NCI-H748 treated with DMSO at 0.1 percent for 48 hours (cell line): ENCODE results near the gene HSPA14.
"Not testable (repeated sequence)": the region's sequence is repeated elsewhere in the genome, so short reads cannot be mapped to it uniquely, and the experiment has no call there.

Experiments
- DNase-seq: peaks from one replicate; lab custom pipeline; 2025; lab: John Stamatoyannopoulos, UW

Gene HSPA14

GRCh38 chr10:14837757-14838581, at the start of gene HSPA14, which contains the start of the genes CDNF and MSANTD7:
HSPA14 (plus strand) TSS chr10:14838306; CDS start chr10:14838403, 97 bp downstream.
CDNF (minus strand) TSS chr10:14838037; CDS start chr10:14837946, 91 bp downstream.
MSANTD7 (plus strand) TSS chr10:14838306; CDS start chr10:14842285, 3,979 bp downstream.
- peak; percentile 84 for DNase-seq

- no peak for DNase-seq
Measured at GRCh38 chr10:14798636-14799035, 39.5 kb upstream of the HSPA14 start.

- no peak for DNase-seq
Measured at GRCh38 chr10:14800397-14800796, 37.7 kb upstream of the HSPA14 start.

GRCh38 chr10:14801723-14802122, 36.4 kb upstream of the HSPA14 start:
- DNase-seq = no peak

- no peak for DNase-seq
Measured at GRCh38 chr10:14803827-14804226, 34.3 kb upstream of the HSPA14 start.

- DNase-seq = no peak
Measured at GRCh38 chr10:14806318-14806717, 31.8 kb upstream of the HSPA14 start.

GRCh38 chr10:14810969-14811953, 26.8 kb upstream of the HSPA14 start:
- peak; percentile 17 for DNase-seq

GRCh38 chr10:14812271-14812670, 25.8 kb upstream of the HSPA14 start:
- no peak for DNase-seq

- DNase-seq = no peak
Measured at GRCh38 chr10:14815681-14816080, 22.4 kb upstream of the HSPA14 start.

- not testable (repeated sequence) for DNase-seq
Measured at GRCh38 chr10:14816717-14817116, 21.4 kb upstream of the HSPA14 start.

- DNase-seq = no peak
Measured at GRCh38 chr10:14820010-14820774, 17.9 kb upstream of the HSPA14 start.

GRCh38 chr10:14820775-14821154, 17.3 kb upstream of the HSPA14 start:
- no peak for DNase-seq

- DNase-seq = no peak
Measured at GRCh38 chr10:14821635-14822375, 16.3 kb upstream of the HSPA14 start.

GRCh38 chr10:14822879-14823755, 15.0 kb upstream of the HSPA14 start:
- no peak for DNase-seq

GRCh38 chr10:14823966-14824365, 14.1 kb upstream of the HSPA14 start:
- DNase-seq = no peak

- no peak for DNase-seq
Measured at GRCh38 chr10:14826076-14826829, 11.9 kb upstream of the HSPA14 start.

- no peak for DNase-seq
Measured at GRCh38 chr10:14833106-14833505, 5.0 kb upstream of the HSPA14 start.

- no peak for DNase-seq
Measured at GRCh38 chr10:14836208-14836607, 1.9 kb upstream of the HSPA14 start.
